WTC11 (cell line): ENCODE data around the gene NACC2. TPM values are rescaled to one million over a fixed set of nuclear protein-coding genes. Genes with fewer than 3 reads are reported as not detected.

Experiments used
- ATAC-seq: fragments of 200-7000 bp; cut with Tn5 transposase; 2 replicates; pipeline ENCODE4 v1.10.0; 2021; ENCODE audit warnings: mild to moderate bottlenecking, moderate library complexity
- CTCF ChIA-PET: fragments of 300-600 bp; sonication (Branson Sonifier 250); formaldehyde crosslinking; loops from one replicate; lab custom pipeline; 2021; ENCODE audit warnings: antibody characterized with exemption; lab: Charles Lee
- POLR2A ChIA-PET: fragments of 350-600 bp; sonication (Branson Sonifier 250); formaldehyde crosslinking; loops from one replicate; lab custom pipeline; 2021; ENCODE audit warnings: antibody characterized with exemption; lab: Charles Lee
- DNase-seq: peaks from one replicate; pipeline ENCODE4 v3.0.0; 2021; ENCODE audit warnings: low spot score
- H3K27ac Mint-ChIP-seq: 2 replicates; pipeline ENCODE4 v1.8.0; 2021; ENCODE audit warnings: mixed read lengths
- H3K27me3 Mint-ChIP-seq: 2 replicates; pipeline ENCODE4 v1.8.0; 2021; ENCODE audit warnings: low read depth, mild to moderate bottlenecking, moderate library complexity, mixed read lengths
- H3K36me3 Mint-ChIP-seq: 2 replicates; pipeline ENCODE4 v1.8.0; 2021; ENCODE audit warnings: mixed read lengths
- H3K4me1 Mint-ChIP-seq: 2 replicates; pipeline ENCODE4 v1.8.0; 2022; ENCODE audit warnings: mixed read lengths
- H3K4me3 Mint-ChIP-seq: 2 replicates; pipeline ENCODE4 v1.8.0; 2021; ENCODE audit warnings: mild to moderate bottlenecking, moderate library complexity, mixed read lengths
- H3K9me3 Mint-ChIP-seq: 2 replicates; pipeline ENCODE4 v1.8.0; 2021; ENCODE audit warnings: mixed read lengths
- CDX4 ChIP-seq: fragments of 250-450 bp; sonication (Bioruptor Pico); IDR thresholded peaks from 2 replicates; pipeline ENCODE4 v1.9.0; 2021; ENCODE audit warnings: moderate library complexity, mild to moderate bottlenecking, inconsistent platforms, borderline replicate concordance
- CREB1 ChIP-seq: sonication (generic); formaldehyde crosslinking; IDR thresholded peaks from 2 replicates; pipeline ENCODE4 v1.8.0; 2023; ENCODE audit warnings: mild to moderate bottlenecking, missing genetic modification reagents
- ESRRA ChIP-seq: sonication (generic); formaldehyde crosslinking; IDR thresholded peaks from 2 replicates; pipeline ENCODE4 v1.8.1; 2022; ENCODE audit warnings: mild to moderate bottlenecking, missing genetic modification reagents, borderline replicate concordance
- FOXJ3 ChIP-seq: sonication (generic); formaldehyde crosslinking; IDR thresholded peaks from 2 replicates; pipeline ENCODE4 v1.9.0; 2021; ENCODE audit warnings: missing genetic modification reagents, mild to moderate bottlenecking, borderline replicate concordance
- GABPB1 ChIP-seq: sonication (generic); formaldehyde crosslinking; IDR thresholded peaks from 2 replicates; pipeline ENCODE4 v1.8.1; 2023; ENCODE audit warnings: mild to moderate bottlenecking, missing genetic modification reagents
- HMGA2 ChIP-seq: fragments of 250-450 bp; sonication (Bioruptor Pico); IDR thresholded peaks from 2 replicates; pipeline ENCODE4 v1.4.0; 2021; ENCODE audit warnings: mild to moderate bottlenecking, moderate library complexity
- HMGXB4 ChIP-seq: sonication (generic); formaldehyde crosslinking; IDR thresholded peaks from 2 replicates; pipeline ENCODE4 v1.8.1; 2023; ENCODE audit warnings: mild to moderate bottlenecking, moderate library complexity, missing genetic modification reagents
- JUN ChIP-seq: sonication (generic); formaldehyde crosslinking; IDR thresholded peaks from 2 replicates; pipeline ENCODE4 v1.8.0; 2023; ENCODE audit warnings: mild to moderate bottlenecking, missing genetic modification reagents
- PREB ChIP-seq: sonication (generic); formaldehyde crosslinking; IDR thresholded peaks from 2 replicates; pipeline ENCODE4 v1.8.1; 2022; ENCODE audit warnings: mild to moderate bottlenecking, missing genetic modification reagents, moderate library complexity, borderline replicate concordance
- SOX15 ChIP-seq: fragments of 250-450 bp; sonication (Bioruptor Pico); IDR thresholded peaks from 2 replicates; pipeline ENCODE4 v1.9.0; 2021; ENCODE audit warnings: mild to moderate bottlenecking
- TEAD4 ChIP-seq: sonication (generic); formaldehyde crosslinking; IDR thresholded peaks from 2 replicates; pipeline ENCODE4 v1.8.0; 2022; ENCODE audit warnings: mild to moderate bottlenecking, missing genetic modification reagents
- ZBTB43 ChIP-seq: sonication (generic); formaldehyde crosslinking; IDR thresholded peaks from 2 replicates; pipeline ENCODE4 v1.8.1; 2023; ENCODE audit warnings: mild to moderate bottlenecking, missing genetic modification reagents
- ZMAT4 ChIP-seq: fragments of 250-450 bp; sonication (Bioruptor Pico); IDR thresholded peaks from 2 replicates; pipeline ENCODE4 v1.9.0; 2021; ENCODE audit warnings: mild to moderate bottlenecking
- ZNF671 ChIP-seq: fragments of 250-450 bp; sonication (Bioruptor Pico); IDR thresholded peaks from 2 replicates; pipeline ENCODE4 v1.8.0; 2021; ENCODE audit warnings: mild to moderate bottlenecking
- total RNA-seq: library from RNA; stranded (reverse); gene quantifications from 3 replicates; pipeline ENCODE4 v1.2.3, GENCODE V29; 2021
- TF ChIP-seq, protein P1 (sequence below): sonication (generic); formaldehyde crosslinking; conservative IDR thresholded peaks from 2 replicates; pipeline ENCODE4 v1.8.1; 2022; ENCODE audit warnings: mild to moderate bottlenecking, missing genetic modification reagents
- TF ChIP-seq, protein P2 (sequence below): fragments of 200-600 bp; IDR thresholded peaks from 2 replicates; pipeline ENCODE4 v1.8.0; 2022; ENCODE audit warnings: antibody characterized with exemption

Gene NACC2
- total RNA-seq, 1 experiment from 2014 or later = 17.1 TPM

DNA sequence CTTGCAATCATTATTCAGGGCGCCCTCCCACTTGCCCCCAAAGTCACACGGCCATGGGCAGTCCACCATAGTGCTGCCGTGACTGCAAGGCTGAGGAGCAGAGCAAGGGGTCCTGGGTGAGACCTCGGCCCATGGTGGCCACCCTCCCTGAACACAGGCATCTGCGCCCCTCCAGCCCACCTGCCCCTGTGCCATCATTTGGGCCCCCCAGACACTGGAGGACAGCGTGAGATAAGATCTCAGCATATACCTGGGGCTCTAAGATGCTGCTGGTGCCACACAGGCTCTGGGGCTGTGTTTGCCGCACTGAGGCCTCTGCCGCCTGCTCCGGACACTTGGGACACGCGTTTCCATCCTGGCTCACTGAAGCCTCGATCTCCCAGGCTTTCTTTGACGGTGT, 20.1 kb upstream of the NACC2 start:
- ATAC-seq (no peak), DNase-seq (no peak)
- H3K27me3 Mint-ChIP-seq = no peaks in the 10 kb centered on the region
- TF ChIP-seq HMGA2 (CRISPR knock-in tag) (no peak), FOXJ3 (CRISPR knock-in tag) (no peak), ZMAT4 (CRISPR knock-in tag) (no peak), PREB (no peak), CREB1 (CRISPR knock-in tag) (no peak)
- ChIA-PET POLR2A (no interaction called here), CTCF (no interaction called here)
- H3K4me3 Mint-ChIP-seq = no peak overlapping the region
- no peak overlapping the region for H3K27ac Mint-ChIP-seq
- no peaks in the 10 kb centered on the region for H3K9me3 Mint-ChIP-seq
- peaks cover 14% of the 10 kb centered on the region for H3K4me1 Mint-ChIP-seq
- H3K36me3 Mint-ChIP-seq = no peaks in the 10 kb centered on the region

GRCh38 chr9:136114610-136115009, 19.5 kb upstream of the NACC2 start:
- DNase-seq (no peak), ATAC-seq (no peak)
- no peaks in the 10 kb centered on the region for H3K36me3 Mint-ChIP-seq
- no peak overlapping the region for H3K4me3 Mint-ChIP-seq
- no peaks in the 10 kb centered on the region for H3K9me3 Mint-ChIP-seq
- POLR2A ChIA-PET = interaction anchor here (0.7 kb wide), 1 partner anchor 63 kb away, joined by 3 read pairs; no protein-coding TSS in a partner anchor
- TF ChIP-seq, protein P1, sequence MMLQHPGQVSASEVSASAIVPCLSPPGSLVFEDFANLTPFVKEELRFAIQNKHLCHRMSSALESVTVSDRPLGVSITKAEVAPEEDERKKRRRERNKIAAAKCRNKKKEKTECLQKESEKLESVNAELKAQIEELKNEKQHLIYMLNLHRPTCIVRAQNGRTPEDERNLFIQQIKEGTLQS (CRISPR knock-in tag) = no peak
- TF ChIP-seq GABPB1 (CRISPR knock-in tag) (no peak), JUN (CRISPR knock-in tag) (no peak), TEAD4 (CRISPR knock-in tag) (no peak), ZNF671 (CRISPR knock-in tag) (no peak), HMGXB4 (CRISPR knock-in tag) (no peak), SOX15 (CRISPR knock-in tag) (no peak)
- CTCF ChIA-PET = interaction anchor here (0.8 kb wide), 1 partner anchor 148 kb away, joined by 3 read pairs; no protein-coding TSS in a partner anchor
- H3K27me3 Mint-ChIP-seq = no peaks in the 10 kb centered on the region
- peaks cover 17% of the 10 kb centered on the region for H3K4me1 Mint-ChIP-seq
- H3K27ac Mint-ChIP-seq = peak overlapping the region; percentile 79; the same call in 1 of the 2 replicates

GRCh38 chr9:136112541-136112940, 17.5 kb upstream of the NACC2 start:
- H3K4me1 Mint-ChIP-seq = peaks cover 26% of the 10 kb centered on the region
- no peak overlapping the region for H3K4me3 Mint-ChIP-seq
- no peak for ATAC-seq
- H3K9me3 Mint-ChIP-seq = no peaks in the 10 kb centered on the region
- TF ChIP-seq, protein P2, sequence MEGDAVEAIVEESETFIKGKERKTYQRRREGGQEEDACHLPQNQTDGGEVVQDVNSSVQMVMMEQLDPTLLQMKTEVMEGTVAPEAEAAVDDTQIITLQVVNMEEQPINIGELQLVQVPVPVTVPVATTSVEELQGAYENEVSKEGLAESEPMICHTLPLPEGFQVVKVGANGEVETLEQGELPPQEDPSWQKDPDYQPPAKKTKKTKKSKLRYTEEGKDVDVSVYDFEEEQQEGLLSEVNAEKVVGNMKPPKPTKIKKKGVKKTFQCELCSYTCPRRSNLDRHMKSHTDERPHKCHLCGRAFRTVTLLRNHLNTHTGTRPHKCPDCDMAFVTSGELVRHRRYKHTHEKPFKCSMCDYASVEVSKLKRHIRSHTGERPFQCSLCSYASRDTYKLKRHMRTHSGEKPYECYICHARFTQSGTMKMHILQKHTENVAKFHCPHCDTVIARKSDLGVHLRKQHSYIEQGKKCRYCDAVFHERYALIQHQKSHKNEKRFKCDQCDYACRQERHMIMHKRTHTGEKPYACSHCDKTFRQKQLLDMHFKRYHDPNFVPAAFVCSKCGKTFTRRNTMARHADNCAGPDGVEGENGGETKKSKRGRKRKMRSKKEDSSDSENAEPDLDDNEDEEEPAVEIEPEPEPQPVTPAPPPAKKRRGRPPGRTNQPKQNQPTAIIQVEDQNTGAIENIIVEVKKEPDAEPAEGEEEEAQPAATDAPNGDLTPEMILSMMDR = no peak
- TF ChIP-seq HMGXB4 (CRISPR knock-in tag) (no peak), CREB1 (CRISPR knock-in tag) (no peak), ZBTB43 (CRISPR knock-in tag) (no peak), ESRRA (CRISPR knock-in tag) (no peak), CDX4 (no peak)
- TF ChIP-seq, all 79 proteins: peak for 0
- 0 out of 2 replicates have a peak overlapping the region, but pooled peaks have one; percentile 95 for H3K27ac Mint-ChIP-seq
- DNase-seq = no peak
- ChIA-PET CTCF (interaction anchor here (0.8 to 1.6 kb wide), 5 partner anchors 10 to 122 kb away, joined by 3 to 9 read pairs (median 3); no protein-coding TSS in a partner anchor), POLR2A (no interaction called here)
- no peaks in the 10 kb centered on the region for H3K36me3 Mint-ChIP-seq
- no peaks in the 10 kb centered on the region for H3K27me3 Mint-ChIP-seq
